PC-9 (cell line): Measurements from ENCODE around the gene GORAB. TPM values are rescaled to one million over a fixed set of nuclear protein-coding genes. Genes with fewer than 3 reads are reported as not detected.

Experiments
- BruUV-seq: library from RNA; stranded (reverse); fragments of 400-500 nt; replicated peaks from 2 replicates; lab custom pipeline; 2021; lab: Mats Ljungman, UMichigan
- CTCF ChIA-PET: fragments of 300-600 bp; sonication (Branson Sonifier 250); formaldehyde crosslinking; loops from one replicate; lab custom pipeline; 2022; ENCODE audit warnings: antibody characterized with exemption; lab: Charles Lee
- POLR2A ChIA-PET: fragments of 300-600 bp; sonication (Branson Sonifier 250); formaldehyde crosslinking; loops from one replicate; lab custom pipeline; 2022; ENCODE audit warnings: antibody characterized with exemption; ENCODE audit not compliant: unreplicated experiment; lab: Charles Lee
- DNase-seq, 2 experiments: peaks; one replicate each; pipeline versions ENCODE4 v3.0.0 to v3.0.0-alpha.2; 2015 to 2022; ENCODE audit warnings: mixed read lengths in 1 of 2
- H2AFZ ChIP-seq: fragments of 200-600 bp; sonication (generic); 2 replicates; pipeline ENCODE4 v1.8.1; 2017; ENCODE audit warnings: antibody characterized with exemption
- H3F3A ChIP-seq: fragments of 200-600 bp; sonication (generic); 2 replicates; pipeline ENCODE4 v1.8.1; 2017; ENCODE audit warnings: antibody characterized with exemption, mild to moderate bottlenecking, low read depth; ENCODE audit not compliant: insufficient read depth
- H3K27ac ChIP-seq: fragments of 200-600 bp; sonication (generic); 2 replicates; pipeline ENCODE4 v1.6.1; 2016; ENCODE audit warnings: mixed run types
- H3K27me3 ChIP-seq: fragments of 200-600 bp; sonication (generic); 2 replicates; pipeline ENCODE4 v1.6.1; 2016; ENCODE audit warnings: low read depth, mixed run types; ENCODE audit not compliant: insufficient read depth
- H3K36me3 ChIP-seq: fragments of 200-600 bp; sonication (generic); 2 replicates; pipeline ENCODE4 v1.6.1; 2016; ENCODE audit warnings: low read depth, mixed run types
- H3K4me1 ChIP-seq: fragments of 200-600 bp; sonication (generic); replicated peaks from 2 replicates; pipeline ENCODE4 v1.6.1; 2016; ENCODE audit warnings: mixed run types; ENCODE audit not compliant: insufficient read depth
- H3K4me2 ChIP-seq: fragments of 200-600 bp; sonication (generic); 2 replicates; pipeline ENCODE4 v1.6.1; 2017; ENCODE audit warnings: mixed run types
- H3K4me3 ChIP-seq: fragments of 200-600 bp; sonication (generic); 2 replicates; pipeline ENCODE4 v1.6.1; 2016; ENCODE audit warnings: mixed run types
- H3K79me2 ChIP-seq: fragments of 200-600 bp; sonication (generic); 2 replicates; pipeline ENCODE4 v1.6.1; 2017; ENCODE audit warnings: low read depth, mixed run types
- H3K9me2 ChIP-seq: fragments of 200-600 bp; sonication (generic); 2 replicates; pipeline ENCODE4 v1.8.1; 2017; ENCODE audit warnings: mild to moderate bottlenecking; ENCODE audit not compliant: insufficient read depth
- H3K9me3 ChIP-seq: fragments of 200-600 bp; sonication (generic); 2 replicates; pipeline ENCODE4 v1.8.1; 2016; ENCODE audit warnings: low read depth; ENCODE audit not compliant: insufficient read depth
- H4K20me1 ChIP-seq: fragments of 200-600 bp; sonication (generic); 2 replicates; pipeline ENCODE4 v1.8.1; 2017; ENCODE audit not compliant: insufficient read depth
- CTCF ChIP-seq: fragments of 200-600 bp; sonication (generic); conservative IDR thresholded peaks from 2 replicates; pipeline ENCODE4 v1.6.1; 2017; ENCODE audit warnings: mixed run types, antibody characterized with exemption, mild to moderate bottlenecking, moderate library complexity
- EZH2 ChIP-seq: fragments of 200-600 bp; sonication (generic); IDR thresholded peaks from 2 replicates; pipeline ENCODE4 v1.8.0; 2017; ENCODE audit warnings: antibody characterized with exemption, low read depth
- intact Hi-C: fragments of 100-400 bp; cut with micrococcal nuclease; formaldehyde crosslinking; loops from one replicate; pipeline ENCODE4 v1.10.0; 2022; ENCODE audit not compliant: unreplicated experiment
- total RNA-seq: library from RNA; stranded (reverse); gene quantifications from 2 replicates; pipeline ENCODE4 v1.2.3, GENCODE V29; 2021

GORAB gene
- total RNA-seq, 1 experiment from 2014 or later, result 8.4 TPM

- no peaks in the 10 kb centered on the region for H3F3A ChIP-seq
- no peak overlapping the region for H3K4me2 ChIP-seq
- POLR2A ChIA-PET, result no interaction called here
- intact Hi-C loops, result loop anchor here (10.0 kb wide), 1 partner anchor 644 kb away; the partner anchor contains the start of gene SCYL3
- H4K20me1 ChIP-seq, result no peaks in the 10 kb centered on the region
- no peaks in the 10 kb centered on the region for H3K27me3 ChIP-seq
- DNase-seq, result no peak
- no peaks in the 10 kb centered on the region for H3K4me1 ChIP-seq
- H3K4me3 ChIP-seq, result no peak overlapping the region
- peaks cover 22% of the 10 kb centered on the region for H3K79me2 ChIP-seq
- peaks cover 37% of the 10 kb centered on the region for H3K36me3 ChIP-seq
- no peaks in the 10 kb centered on the region for H3K9me2 ChIP-seq
- TF ChIP-seq EZH2 (no peak), CTCF (no peak)
- no TSS peak for BruUV-seq
- CTCF ChIA-PET, result no interaction called here
- H2AFZ ChIP-seq, result no peak overlapping the region
- H3K27ac ChIP-seq, result no peak overlapping the region
- H3K9me3 ChIP-seq, result no peaks in the 10 kb centered on the region
These were observed 6.7 kb downstream of the GORAB start for GRCh38 chr1:170538687-170539086.

GRCh38 chr1:170539154-170539553, 7.2 kb downstream of the GORAB start:
- POLR2A ChIA-PET, result no interaction called here
- Histone ChIP-seq H3K9me3 (no peaks in the 10 kb centered on the region), H3K27me3 (no peaks in the 10 kb centered on the region), H2AFZ (no peak overlapping the region), H3K4me2 (no peak overlapping the region), H3K36me3 (peaks cover 34% of the 10 kb centered on the region), H4K20me1 (no peaks in the 10 kb centered on the region), H3F3A (no peaks in the 10 kb centered on the region), H3K9me2 (no peaks in the 10 kb centered on the region), H3K4me3 (no peak overlapping the region), H3K27ac (no peak overlapping the region), H3K79me2 (peaks cover 18% of the 10 kb centered on the region), H3K4me1 (no peaks in the 10 kb centered on the region)
- no peak for DNase-seq
- CTCF ChIA-PET, result no interaction called here
- TF ChIP-seq EZH2, result no peak
- no peak for TF ChIP-seq CTCF
- no TSS peak for BruUV-seq
- intact Hi-C loops, result loop anchor here (10.0 kb wide), 1 partner anchor 644 kb away; the partner anchor contains the start of gene SCYL3

- CTCF ChIA-PET, result no interaction called here
- TF ChIP-seq EZH2 (no peak), CTCF (no peak)
These were observed 12.7 kb downstream of the GORAB start for GRCh38 chr1:170544624-170545023.

More at GRCh38 chr1:170544624-170545023, 12.7 kb downstream of the GORAB start:
- no TSS peak for BruUV-seq
- H3K4me1 ChIP-seq, result no peaks in the 10 kb centered on the region
- POLR2A ChIA-PET, result no interaction called here
- H3K9me3 ChIP-seq, result no peaks in the 10 kb centered on the region; the same call in 1 of the 2 replicates
- H2AFZ ChIP-seq, result no peak overlapping the region
- H3K4me3 ChIP-seq, result no peak overlapping the region
- H3F3A ChIP-seq, result no peaks in the 10 kb centered on the region
- H3K79me2 ChIP-seq, result no peaks in the 10 kb centered on the region
- no peak for DNase-seq
- H3K27me3 ChIP-seq, result no peaks in the 10 kb centered on the region
- no peak overlapping the region for H3K27ac ChIP-seq
- intact Hi-C loops, result no loop called here
- no peaks in the 10 kb centered on the region for H3K9me2 ChIP-seq
- H3K4me2 ChIP-seq, result no peak overlapping the region
- peaks cover 51% of the 10 kb centered on the region for H3K36me3 ChIP-seq
- H4K20me1 ChIP-seq, result no peaks in the 10 kb centered on the region
